Astrocyte (in vitro differentiated cells and primary cell): ENCODE results near the gene KLHL42. TPM values are rescaled to one million over a fixed set of nuclear protein-coding genes. Genes with fewer than 3 reads are reported as not detected.

Source experiments
- DNase-seq: peaks from one replicate; pipeline ENCODE4 v3.0.0-alpha.2; 2010; ENCODE audit warnings: low read depth
- FAIRE-seq: peaks from 2 replicates; lab custom pipeline; 2011; peaks lifted over from hg19 to GRCh38; lab: Jason Lieb, UNC
- H2AFZ ChIP-seq: 2 replicates; pipeline ENCODE4 v1.6.0; 2012; ENCODE audit warnings: low read depth, low read length, inconsistent platforms
- H3K27ac ChIP-seq: 2 replicates; pipeline ENCODE4 v1.5.1; 2011; ENCODE audit warnings: low read depth, low read length, inconsistent platforms
- H3K27me3 ChIP-seq: 2 replicates; pipeline ENCODE4 v1.6.0; 2011; ENCODE audit warnings: low read length, inconsistent platforms; ENCODE audit not compliant: insufficient read depth
- H3K36me3 ChIP-seq: 2 replicates; pipeline ENCODE4 v1.5.1; 2011; ENCODE audit warnings: low read length, inconsistent platforms; ENCODE audit not compliant: insufficient read depth
- H3K4me1 ChIP-seq: 2 replicates; pipeline ENCODE4 v1.5.1; 2011; ENCODE audit warnings: low read length, inconsistent platforms; ENCODE audit not compliant: insufficient read depth
- H3K4me2 ChIP-seq: 2 replicates; pipeline ENCODE4 v1.6.0; 2012; ENCODE audit warnings: low read length, inconsistent platforms
- H3K4me3 ChIP-seq: 2 replicates; pipeline ENCODE4 v1.5.1; 2011; ENCODE audit warnings: low read depth, mild to moderate bottlenecking, low read length, inconsistent platforms; ENCODE audit not compliant: insufficient read depth
- H3K79me2 ChIP-seq: 2 replicates; pipeline ENCODE4 v1.6.0; 2012; ENCODE audit warnings: mild to moderate bottlenecking, low read length, inconsistent platforms; ENCODE audit not compliant: insufficient read depth
- H3K9ac ChIP-seq: 2 replicates; pipeline ENCODE4 v1.6.0; 2012; ENCODE audit warnings: mild to moderate bottlenecking, low read length, inconsistent platforms
- H3K9me3 ChIP-seq: 2 replicates; pipeline ENCODE4 v1.5.1; 2012; ENCODE audit warnings: low read depth, mild to moderate bottlenecking, low read length, inconsistent platforms; ENCODE audit not compliant: insufficient read depth
- H4K20me1 ChIP-seq: 2 replicates; pipeline ENCODE4 v1.6.0; 2012; ENCODE audit warnings: low read length, inconsistent platforms; ENCODE audit not compliant: insufficient read depth
- H3K27ac Mint-ChIP-seq: one replicate; pipeline ENCODE4 v1.8.0; 2021; ENCODE audit warnings: mild to moderate bottlenecking, mixed read lengths; ENCODE audit not compliant: unreplicated experiment
- H3K27me3 Mint-ChIP-seq: one replicate; pipeline ENCODE4 v1.8.0; 2021; ENCODE audit warnings: low read depth, mixed read lengths; ENCODE audit not compliant: unreplicated experiment
- H3K36me3 Mint-ChIP-seq: one replicate; pipeline ENCODE4 v1.8.0; 2021; ENCODE audit warnings: low read depth, mixed read lengths; ENCODE audit not compliant: unreplicated experiment
- H3K4me1 Mint-ChIP-seq: one replicate; pipeline ENCODE4 v1.8.0; 2021; ENCODE audit warnings: low read depth, mixed read lengths; ENCODE audit not compliant: unreplicated experiment
- H3K4me3 Mint-ChIP-seq: one replicate; pipeline ENCODE4 v1.8.0; 2021; ENCODE audit warnings: mild to moderate bottlenecking, moderate library complexity, mixed read lengths; ENCODE audit not compliant: unreplicated experiment
- H3K9me3 Mint-ChIP-seq: one replicate; pipeline ENCODE4 v1.8.0; 2021; ENCODE audit warnings: mild to moderate bottlenecking, mixed read lengths; ENCODE audit not compliant: unreplicated experiment
- EZH2 ChIP-seq: IDR thresholded peaks from 2 replicates; pipeline ENCODE4 v1.6.1; 2012; ENCODE audit warnings: mild to moderate bottlenecking, low read length, inconsistent platforms; ENCODE audit not compliant: insufficient read depth
- total RNA-seq: library from RNA; stranded (reverse); gene quantifications from 2 replicates; pipeline ENCODE4 v1.2.1, GENCODE V29; 2021
- TF ChIP-seq, protein P1 (sequence below): IDR thresholded peaks from 2 replicates; pipeline ENCODE4 v1.5.1; 2011; ENCODE audit warnings: low read depth, mild to moderate bottlenecking, inconsistent platforms, low read length, moderate library complexity; ENCODE audit not compliant: insufficient read depth

KLHL42 gene
- total RNA-seq, 1 donor from 2014 or later = 40.8 TPM

DNA sequence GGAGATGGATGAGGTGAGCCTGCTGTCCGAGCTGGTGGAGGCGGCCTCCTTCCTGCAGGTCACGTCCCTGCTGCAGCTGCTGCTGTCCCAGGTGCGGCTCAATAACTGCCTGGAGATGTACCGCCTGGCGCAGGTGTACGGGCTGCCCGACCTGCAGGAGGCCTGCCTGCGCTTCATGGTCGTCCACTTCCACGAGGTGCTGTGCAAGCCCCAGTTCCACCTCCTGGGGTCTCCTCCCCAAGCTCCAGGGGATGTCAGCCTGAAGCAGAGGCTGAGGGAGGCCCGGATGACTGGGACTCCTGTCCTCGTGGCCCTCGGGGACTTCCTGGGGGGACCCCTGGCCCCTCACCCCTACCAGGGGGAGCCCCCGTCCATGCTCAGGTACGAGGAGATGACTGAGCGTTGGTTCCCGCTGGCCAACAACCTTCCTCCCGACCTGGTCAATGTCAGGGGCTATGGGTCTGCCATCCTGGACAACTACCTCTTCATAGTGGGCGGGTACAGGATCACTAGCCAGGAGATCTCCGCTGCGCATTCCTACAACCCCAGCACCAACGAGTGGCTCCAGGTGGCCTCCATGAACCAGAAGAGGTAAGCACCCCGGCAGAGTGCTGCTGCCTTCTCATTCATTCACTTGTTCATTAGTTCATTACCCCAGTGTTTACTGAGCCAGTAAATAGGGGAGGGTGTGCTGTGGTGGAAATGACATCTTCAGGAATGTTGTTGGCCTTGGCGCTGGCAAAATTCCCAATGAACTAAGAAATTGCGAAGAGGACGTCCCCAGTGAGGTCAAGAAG is 777 bp downstream of the KLHL42 start:
- Histone ChIP-seq H2AFZ (peak overlapping the region; percentile 76), H3K4me3 (peak overlapping the region; percentile 85), H3K79me2 (peaks cover 58% of the 10 kb centered on the region), H3K9ac (peak overlapping the region; percentile 89), H3K27me3 (no peaks in the 10 kb centered on the region), H3K36me3 (peaks cover 9% of the 10 kb centered on the region), H3K9me3 (no peaks in the 10 kb centered on the region), H4K20me1 (peaks cover 13% of the 10 kb centered on the region), H3K4me1 (peaks cover 29% of the 10 kb centered on the region), H3K4me2 (peak overlapping the region; percentile 99), H3K27ac (peak overlapping the region; percentile 88)
- TF ChIP-seq, protein P1, sequence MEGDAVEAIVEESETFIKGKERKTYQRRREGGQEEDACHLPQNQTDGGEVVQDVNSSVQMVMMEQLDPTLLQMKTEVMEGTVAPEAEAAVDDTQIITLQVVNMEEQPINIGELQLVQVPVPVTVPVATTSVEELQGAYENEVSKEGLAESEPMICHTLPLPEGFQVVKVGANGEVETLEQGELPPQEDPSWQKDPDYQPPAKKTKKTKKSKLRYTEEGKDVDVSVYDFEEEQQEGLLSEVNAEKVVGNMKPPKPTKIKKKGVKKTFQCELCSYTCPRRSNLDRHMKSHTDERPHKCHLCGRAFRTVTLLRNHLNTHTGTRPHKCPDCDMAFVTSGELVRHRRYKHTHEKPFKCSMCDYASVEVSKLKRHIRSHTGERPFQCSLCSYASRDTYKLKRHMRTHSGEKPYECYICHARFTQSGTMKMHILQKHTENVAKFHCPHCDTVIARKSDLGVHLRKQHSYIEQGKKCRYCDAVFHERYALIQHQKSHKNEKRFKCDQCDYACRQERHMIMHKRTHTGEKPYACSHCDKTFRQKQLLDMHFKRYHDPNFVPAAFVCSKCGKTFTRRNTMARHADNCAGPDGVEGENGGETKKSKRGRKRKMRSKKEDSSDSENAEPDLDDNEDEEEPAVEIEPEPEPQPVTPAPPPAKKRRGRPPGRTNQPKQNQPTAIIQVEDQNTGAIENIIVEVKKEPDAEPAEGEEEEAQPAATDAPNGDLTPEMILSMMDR = no peak
- no peak for TF ChIP-seq EZH2
- Mint-ChIP-seq H3K4me3 (peak overlapping the region; percentile 83), H3K27me3 (no peaks in the 10 kb centered on the region), H3K27ac (peak overlapping the region; percentile 86), H3K36me3 (peaks cover 6% of the 10 kb centered on the region), H3K4me1 (peaks cover 25% of the 10 kb centered on the region), H3K9me3 (no peaks in the 10 kb centered on the region)
- FAIRE-seq (no peak), DNase-seq (peak; percentile 58)

DNA sequence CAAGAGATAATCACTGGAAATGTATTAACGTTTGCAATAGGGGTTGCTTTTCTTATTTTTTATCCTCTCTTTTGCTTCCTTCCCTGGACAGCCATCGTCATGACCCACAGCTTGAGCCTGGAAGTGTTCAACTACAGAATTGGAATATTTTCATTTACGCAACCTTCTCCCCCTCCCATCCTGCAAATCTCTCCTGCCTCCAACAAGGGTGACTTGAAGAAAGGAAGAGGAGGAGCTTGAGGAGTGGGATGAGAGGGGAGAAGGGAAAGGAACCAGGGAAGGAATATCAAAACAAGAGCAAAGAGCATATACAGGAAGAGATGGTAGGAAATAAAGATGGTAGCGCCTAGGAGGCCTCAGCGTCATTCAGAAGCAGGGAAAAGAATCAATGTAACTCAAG is 1.6 kb downstream of the KLHL42 start:
- Mint-ChIP-seq H3K36me3 (peaks cover 9% of the 10 kb centered on the region), H3K27ac (peak overlapping the region; percentile 86), H3K4me3 (peak overlapping the region; percentile 83), H3K9me3 (no peaks in the 10 kb centered on the region), H3K4me1 (peaks cover 32% of the 10 kb centered on the region), H3K27me3 (no peaks in the 10 kb centered on the region)
- FAIRE-seq = no peak
- no peaks in the 10 kb centered on the region for H3K27me3 ChIP-seq
- peak overlapping the region; percentile 99 for H3K4me2 ChIP-seq
- H3K9ac ChIP-seq = peak overlapping the region; percentile 89
- H2AFZ ChIP-seq = peak overlapping the region; percentile 3
- TF ChIP-seq EZH2 = no peak
- TF ChIP-seq, protein P1 = no peak
- DNase-seq = no peak
- H3K36me3 ChIP-seq = peaks cover 9% of the 10 kb centered on the region
- peaks cover 29% of the 10 kb centered on the region for H3K4me1 ChIP-seq
- H3K9me3 ChIP-seq = no peaks in the 10 kb centered on the region
- peak overlapping the region; percentile 85 for H3K4me3 ChIP-seq
- peak overlapping the region; percentile 88 for H3K27ac ChIP-seq
- H4K20me1 ChIP-seq = peaks cover 19% of the 10 kb centered on the region
- peaks cover 60% of the 10 kb centered on the region for H3K79me2 ChIP-seq

DNA sequence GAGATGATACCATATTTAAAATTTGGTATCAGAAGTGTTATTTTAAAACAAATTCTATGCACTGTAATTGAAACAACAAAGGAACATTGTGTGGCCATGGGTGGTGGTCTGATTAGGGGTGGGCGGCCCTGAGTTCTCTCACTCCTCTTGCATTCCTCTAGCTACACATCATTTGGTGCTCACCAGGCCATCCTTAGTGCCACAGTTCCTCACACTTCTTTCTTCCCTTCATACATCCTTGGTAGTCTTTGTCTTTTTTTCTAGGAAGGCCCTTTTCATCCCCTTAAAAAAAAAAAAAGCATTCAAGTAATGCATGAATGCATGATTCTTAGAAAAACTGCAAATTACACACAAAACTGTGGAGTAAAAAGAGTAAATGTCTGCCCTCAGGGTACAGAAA is 2.4 kb downstream of the KLHL42 start:
- Mint-ChIP-seq H3K36me3 (peaks cover 10% of the 10 kb centered on the region), H3K9me3 (no peaks in the 10 kb centered on the region), H3K27me3 (no peaks in the 10 kb centered on the region), H3K4me3 (peak overlapping the region; percentile 83), H3K27ac (peak overlapping the region; percentile 29), H3K4me1 (peaks cover 33% of the 10 kb centered on the region)
- Histone ChIP-seq H2AFZ (no peak overlapping the region), H3K79me2 (peaks cover 67% of the 10 kb centered on the region), H3K4me3 (no peak overlapping the region), H3K4me2 (peak overlapping the region; percentile 99), H3K27ac (peak overlapping the region; percentile 88), H3K9ac (no peak overlapping the region), H4K20me1 (peaks cover 25% of the 10 kb centered on the region), H3K4me1 (peaks cover 31% of the 10 kb centered on the region), H3K27me3 (no peaks in the 10 kb centered on the region), H3K36me3 (peaks cover 9% of the 10 kb centered on the region), H3K9me3 (no peaks in the 10 kb centered on the region)
- TF ChIP-seq EZH2 = no peak
- TF ChIP-seq, protein P1 = no peak
- no peak for DNase-seq
- no peak for FAIRE-seq
